GM23248 (cell line): ENCODE data around the gene SHQ1.

ENCODE experiments used
- EZH2 ChIP-seq: fragments of 200-600 bp; sonication (generic); IDR thresholded peaks from 2 replicates; pipeline ENCODE4 v1.6.1; 2018; ENCODE audit warnings: antibody characterized with exemption, mild to moderate bottlenecking; ENCODE audit not compliant: insufficient read depth, poor library complexity, severe bottlenecking
- EZH2phosphoT487 ChIP-seq: fragments of 200-600 bp; sonication (generic); IDR thresholded peaks from 2 replicates; pipeline ENCODE4 v1.6.1; 2018; ENCODE audit warnings: antibody characterized with exemption, moderate library complexity, mild to moderate bottlenecking, low read depth; ENCODE audit not compliant: insufficient read depth

DNA sequence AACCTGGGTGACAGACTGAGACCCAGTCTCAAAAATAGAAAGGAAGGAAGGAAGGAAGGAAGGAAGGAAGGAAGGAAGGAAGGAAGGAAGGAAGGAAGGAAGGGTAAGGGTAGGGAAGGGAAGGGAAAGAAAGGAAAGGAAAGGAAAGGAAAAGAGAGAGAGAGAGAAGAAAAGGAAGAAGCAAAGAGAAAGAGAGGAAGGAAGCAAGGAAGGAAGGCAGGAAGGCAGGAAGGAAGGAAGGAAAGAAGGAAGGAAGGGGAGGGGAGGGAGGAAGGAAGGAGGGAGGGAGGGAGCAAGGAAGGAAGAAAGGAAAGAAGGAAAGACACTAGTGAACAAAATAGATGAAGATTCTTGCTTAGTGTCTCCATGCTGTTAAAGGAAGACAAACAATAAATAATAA is 129.1 kb downstream of the SHQ1 start:
- TF ChIP-seq EZH2: no peak
- no peak for TF ChIP-seq EZH2phosphoT487
